NCI-H2196 treated with DMSO at 0.1 percent for 48 hours (cell line): ENCODE measurements around the gene KLK14.

ENCODE experiments used
- DNase-seq: peaks from one replicate; lab custom pipeline; 2025; ENCODE audit not compliant: unreplicated experiment; lab: John Stamatoyannopoulos, UW

The KLK14 gene, protein sequence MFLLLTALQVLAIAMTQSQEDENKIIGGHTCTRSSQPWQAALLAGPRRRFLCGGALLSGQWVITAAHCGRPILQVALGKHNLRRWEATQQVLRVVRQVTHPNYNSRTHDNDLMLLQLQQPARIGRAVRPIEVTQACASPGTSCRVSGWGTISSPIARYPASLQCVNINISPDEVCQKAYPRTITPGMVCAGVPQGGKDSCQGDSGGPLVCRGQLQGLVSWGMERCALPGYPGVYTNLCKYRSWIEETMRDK

DNA sequence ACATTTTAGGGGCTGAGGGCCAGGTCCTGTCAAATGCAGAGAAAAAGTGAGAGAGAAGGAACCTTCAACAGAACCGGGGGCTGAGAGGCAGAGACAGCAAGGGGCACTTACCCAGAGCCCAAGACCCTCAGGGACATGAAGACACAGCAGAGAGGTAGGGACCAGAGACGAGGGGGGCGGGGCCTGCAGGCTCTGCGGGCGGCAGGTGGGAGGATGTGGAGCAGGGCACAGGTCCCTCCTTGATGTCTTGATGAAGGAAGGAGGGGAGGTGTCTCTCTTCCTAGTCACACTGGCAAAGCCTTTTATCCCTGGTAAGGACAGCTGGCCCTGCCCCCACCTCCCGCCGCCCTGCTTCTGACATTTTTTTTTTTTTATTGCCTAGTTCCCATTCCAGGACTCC is at the start of gene KLK14:
Gene KLK14 (minus strand): TSS at position 277 of the 400 bp plus-strand sequence. CDS start 273 bp downstream, at position 4.
- no peak for DNase-seq

DNA sequence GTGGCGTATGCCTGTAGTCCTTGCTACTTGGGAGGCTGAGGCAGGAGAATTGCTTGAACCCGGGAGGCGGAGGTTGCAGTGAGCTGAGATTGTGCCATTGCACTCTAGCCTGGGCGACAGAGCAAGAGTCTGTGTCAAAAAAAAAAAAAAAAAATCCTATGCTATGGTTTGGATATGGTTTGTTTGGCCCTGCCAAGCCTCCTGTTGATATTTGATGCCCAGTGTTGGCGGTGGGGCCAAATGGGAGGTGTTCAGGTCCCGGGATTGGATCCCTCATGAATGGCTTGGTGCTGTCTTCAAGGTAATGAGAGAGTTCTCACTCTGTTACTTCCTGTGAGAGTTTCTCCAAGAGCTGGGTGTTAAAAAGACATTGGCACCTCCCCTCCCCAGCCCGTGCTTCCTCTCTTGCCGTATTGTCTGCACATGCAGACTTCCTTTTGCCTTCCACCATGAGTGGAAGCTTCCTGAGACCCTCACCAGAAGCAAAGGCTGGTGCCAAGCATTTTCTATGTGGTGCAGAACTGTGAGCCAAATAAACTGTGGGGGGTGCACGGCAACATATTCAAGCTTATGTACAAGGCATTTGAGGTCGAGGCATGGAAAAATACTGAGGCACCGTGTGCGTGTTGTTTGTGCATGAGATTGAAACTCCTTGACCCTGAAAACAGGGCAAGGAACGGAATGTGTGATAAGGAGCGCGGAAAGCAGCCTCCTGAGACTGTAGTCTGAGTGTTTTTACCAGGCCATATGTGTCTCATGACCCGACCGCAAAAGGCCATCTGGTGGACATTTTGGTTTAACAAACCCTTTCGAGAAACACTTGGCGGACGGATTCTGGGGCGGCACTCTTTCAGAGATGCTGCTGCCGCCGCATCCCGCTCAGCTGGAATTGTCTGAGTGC is 49.3 kb upstream of the KLK14 start:
- DNase-seq = no peak

DNA sequence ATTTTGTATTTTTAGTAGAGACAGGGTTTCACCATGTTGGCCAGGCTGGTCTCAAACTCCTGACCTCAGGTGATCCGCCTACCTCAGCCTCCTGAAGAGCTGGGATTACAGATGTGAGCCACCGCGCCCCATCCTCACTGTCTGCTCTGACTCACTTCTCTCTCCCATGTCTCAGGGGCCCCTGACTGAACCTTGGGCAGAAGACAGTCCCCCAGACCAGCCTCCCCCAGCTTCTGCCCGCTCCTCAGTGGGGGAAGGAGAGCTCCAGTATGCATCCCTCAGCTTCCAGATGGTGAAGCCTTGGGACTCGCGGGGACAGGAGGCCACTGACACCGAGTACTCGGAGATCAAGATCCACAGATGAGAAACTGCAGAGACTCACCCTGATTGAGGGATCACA is 47.0 kb upstream of the KLK14 start:
- no peak for DNase-seq

DNA sequence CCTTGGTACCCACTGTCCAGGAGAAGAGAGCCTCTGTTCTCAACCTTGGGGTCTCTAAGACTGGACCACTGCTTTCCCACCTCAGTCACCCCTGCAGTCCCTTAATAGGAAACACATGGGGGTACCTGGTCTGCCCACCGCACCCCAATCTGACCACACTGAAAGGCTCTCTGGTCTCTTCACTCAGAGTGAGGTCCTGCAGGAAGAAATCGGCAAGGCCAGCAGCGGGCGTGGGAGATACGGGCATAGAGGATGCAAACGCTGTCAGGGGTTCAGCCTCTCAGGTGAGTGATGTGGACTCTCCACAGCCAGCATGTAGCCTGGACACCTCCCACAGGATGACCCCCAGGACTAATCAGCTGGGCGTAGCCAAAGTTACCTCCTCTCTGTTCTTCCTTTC is 45.5 kb upstream of the KLK14 start:
- no peak for DNase-seq

DNA sequence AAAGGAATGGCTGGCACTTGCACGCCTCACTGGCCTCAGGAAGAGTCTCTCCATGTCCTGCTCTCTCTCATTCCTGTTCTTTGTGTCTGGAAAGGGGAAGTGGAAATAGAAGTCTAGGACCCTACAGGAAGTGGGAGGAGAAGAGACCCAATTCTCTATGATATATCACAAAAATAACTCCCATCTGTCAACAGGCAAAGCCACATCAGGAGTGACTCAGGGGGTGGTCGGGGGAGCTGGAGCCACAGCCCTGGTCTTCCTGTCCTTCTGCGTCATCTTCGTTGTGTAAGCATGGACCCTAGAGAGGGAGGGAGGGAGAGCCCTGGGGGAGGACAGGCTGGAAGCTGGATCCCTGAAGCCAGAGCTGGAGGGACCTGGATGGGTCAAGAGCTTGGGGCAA is 45.1 kb upstream of the KLK14 start:
- no peak for DNase-seq

DNA sequence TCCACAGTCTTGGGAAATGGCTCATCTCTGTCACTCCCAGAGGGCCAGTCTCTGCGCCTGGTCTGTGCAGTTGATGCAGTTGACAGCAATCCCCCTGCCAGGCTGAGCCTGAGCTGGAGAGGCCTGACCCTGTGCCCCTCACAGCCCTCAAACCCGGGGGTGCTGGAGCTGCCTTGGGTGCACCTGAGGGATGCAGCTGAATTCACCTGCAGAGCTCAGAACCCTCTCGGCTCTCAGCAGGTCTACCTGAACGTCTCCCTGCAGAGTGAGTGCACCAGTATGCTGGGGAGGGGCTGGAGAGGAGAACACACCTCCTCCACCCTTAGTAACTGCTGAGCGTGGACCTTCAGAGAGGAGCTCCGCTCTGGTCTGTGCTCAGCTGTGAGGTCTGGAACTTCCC is 44.3 kb upstream of the KLK14 start:
- DNase-seq = no peak

DNA sequence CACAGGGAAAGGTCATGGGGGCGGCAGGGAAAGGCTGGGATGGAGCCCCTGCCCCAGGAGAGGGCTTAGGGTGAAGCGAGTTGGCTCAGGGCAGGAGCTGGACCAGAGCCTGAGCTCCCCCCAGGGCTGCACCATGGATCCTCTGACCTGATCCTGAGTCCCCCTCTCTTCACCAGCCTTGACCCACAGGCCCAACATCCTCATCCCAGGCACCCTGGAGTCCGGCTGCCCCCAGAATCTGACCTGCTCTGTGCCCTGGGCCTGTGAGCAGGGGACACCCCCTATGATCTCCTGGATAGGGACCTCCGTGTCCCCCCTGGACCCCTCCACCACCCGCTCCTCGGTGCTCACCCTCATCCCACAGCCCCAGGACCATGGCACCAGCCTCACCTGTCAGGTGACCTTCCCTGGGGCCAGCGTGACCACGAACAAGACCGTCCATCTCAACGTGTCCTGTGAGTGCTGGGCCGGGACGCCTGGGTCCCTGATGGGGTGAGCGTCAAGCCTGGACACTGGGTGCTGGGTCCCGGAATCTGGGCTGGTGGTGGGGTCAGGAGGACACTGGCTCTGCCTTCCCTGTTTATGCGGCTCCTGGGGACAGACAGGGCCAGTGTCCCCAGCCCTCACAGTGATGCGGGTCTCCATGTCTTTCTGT is 42.9 kb upstream of the KLK14 start:
- no peak for DNase-seq

DNA sequence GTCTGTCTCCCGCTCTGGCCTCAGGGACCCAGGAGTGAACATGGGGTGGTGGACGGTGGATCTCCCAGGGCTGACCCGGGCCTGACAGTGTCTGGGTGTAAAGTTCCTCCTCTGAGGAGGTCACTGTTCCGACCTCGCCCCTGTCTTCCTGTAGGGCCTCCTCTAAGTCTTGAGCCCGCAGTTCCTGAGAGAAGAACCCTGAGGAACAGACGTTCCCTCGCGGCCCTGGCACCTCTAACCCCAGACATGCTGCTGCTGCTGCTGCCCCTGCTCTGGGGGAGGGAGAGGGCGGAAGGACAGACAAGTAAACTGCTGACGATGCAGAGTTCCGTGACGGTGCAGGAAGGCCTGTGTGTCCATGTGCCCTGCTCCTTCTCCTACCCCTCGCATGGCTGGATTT is 42.0 kb upstream of the KLK14 start, which contains the start of gene SIGLEC9:
Gene SIGLEC9 (plus strand): TSS at position 178 of the 400 bp plus-strand sequence. CDS start 69 bp downstream, at position 247.
- no peak for DNase-seq

DNA sequence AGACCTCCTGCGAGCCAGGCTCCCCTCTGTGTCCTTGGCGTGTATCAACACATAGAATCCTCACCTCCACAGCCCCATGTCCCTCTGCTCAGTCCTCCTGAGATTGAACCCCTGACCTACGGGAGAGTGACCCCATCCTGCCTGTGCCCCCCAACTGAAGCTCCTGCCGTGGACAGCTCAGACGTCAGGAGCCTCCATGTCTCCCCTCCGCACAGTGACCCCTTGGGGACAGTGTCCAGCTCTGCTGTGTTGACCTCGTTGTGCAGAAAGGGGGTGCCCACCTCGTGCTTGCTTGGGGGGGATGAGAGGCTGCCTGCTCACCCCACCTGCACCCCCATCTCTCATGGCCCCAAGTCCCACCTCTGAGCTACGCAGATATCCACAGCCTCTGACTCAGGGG is 41.5 kb upstream of the KLK14 start:
- DNase-seq = no peak

DNA sequence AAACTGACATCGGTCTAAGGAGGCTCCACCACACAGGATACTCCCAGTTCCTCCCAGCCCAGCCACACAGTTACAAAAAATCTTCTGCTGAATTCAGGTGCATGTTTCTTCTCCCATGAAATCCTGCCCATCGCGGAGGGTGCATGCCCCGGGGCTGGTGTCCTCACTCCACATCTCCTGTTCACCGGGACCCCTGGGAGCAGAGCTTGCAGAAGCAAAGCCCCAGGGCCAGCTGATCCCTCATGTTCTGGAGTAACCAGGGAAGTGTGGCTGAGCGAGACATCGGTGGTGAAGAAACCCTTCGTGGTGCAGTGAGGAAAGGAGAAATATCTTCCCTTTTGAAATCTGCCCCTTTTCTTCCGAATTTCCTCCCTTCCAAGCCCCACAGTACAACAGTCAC is 41.1 kb upstream of the KLK14 start:
- no peak for DNase-seq

DNA sequence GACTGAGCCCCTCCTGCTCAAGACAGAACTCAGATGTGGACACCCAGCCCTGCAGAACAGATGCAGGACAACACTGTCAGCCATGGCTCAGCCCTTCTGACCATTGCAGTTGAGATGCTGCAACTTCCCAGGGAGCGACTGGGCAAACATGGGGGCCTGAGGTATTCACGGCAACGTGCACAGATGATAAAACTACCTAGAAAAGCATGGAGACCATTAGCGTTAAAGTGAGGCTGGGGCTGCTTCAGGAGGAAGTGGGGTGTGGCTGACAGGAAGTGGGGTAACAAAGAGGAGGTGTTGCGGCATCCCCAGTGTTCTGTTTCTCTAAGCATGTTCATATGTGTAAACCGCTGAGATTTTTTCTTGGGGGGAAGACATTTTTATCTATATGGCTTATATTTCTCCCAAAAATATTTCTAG is 40.7 kb upstream of the KLK14 start:
- no peak for DNase-seq

DNA sequence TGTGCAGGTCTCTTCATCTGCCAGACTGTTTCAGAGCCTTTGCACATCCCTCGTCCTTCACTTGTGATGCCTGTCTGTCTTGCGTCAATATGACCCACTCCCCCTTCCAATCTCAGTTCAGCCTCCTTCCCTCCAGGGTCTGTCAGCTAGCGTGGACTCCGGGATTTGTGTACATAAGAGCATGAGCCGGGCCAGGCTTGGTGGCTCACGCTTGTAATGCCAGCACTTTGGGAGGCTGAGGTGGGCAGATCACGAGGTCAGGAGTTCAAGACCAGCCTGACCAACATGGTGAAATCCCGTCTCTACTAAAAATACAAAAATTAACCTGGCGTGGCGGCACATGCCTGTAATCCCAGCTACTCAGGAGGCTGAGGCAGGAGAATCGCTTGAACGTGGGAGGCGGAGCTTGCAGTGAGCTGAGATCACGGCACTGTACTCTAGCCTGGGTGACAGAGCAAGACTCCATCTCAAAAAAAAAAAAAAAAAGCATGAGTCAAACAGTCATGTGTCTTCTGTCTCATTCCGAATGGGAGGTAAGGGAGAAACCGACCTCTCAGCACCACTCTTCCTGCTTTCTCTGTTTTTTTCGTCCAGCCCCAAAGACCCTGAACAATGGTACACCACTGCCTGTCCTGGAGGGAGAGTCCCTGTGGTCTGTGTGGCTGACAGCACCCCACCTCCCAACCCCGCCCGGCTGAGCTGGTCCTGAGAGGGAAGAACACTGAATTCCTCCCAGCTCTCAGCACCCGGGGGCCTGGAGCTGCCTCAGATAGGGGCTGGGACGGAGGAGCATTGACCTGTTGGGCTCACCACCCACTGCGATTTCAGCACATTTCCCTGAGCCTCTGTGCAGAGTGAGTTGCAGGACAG is 39.7 kb upstream of the KLK14 start:
- no peak for DNase-seq

DNA sequence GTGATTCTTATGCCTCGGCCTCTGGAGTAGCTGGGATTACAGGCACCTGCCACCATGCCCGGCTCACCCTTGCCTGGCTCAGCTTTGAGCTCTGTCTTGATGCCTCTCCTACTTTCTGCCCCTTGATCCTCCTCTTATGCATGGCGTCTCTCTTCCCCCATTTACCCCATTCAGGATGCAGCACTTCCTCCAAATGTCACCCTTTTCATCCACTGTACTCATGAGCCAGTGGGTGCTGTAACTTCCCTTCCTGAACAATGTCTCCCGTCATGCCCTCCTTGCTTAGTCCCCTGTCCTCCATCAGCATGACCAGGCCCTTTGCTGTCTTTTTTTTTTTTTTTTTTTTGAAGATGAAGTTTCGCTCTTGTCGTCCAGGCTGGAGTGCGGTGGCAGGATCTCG is 38.6 kb upstream of the KLK14 start:
- no peak for DNase-seq

DNA sequence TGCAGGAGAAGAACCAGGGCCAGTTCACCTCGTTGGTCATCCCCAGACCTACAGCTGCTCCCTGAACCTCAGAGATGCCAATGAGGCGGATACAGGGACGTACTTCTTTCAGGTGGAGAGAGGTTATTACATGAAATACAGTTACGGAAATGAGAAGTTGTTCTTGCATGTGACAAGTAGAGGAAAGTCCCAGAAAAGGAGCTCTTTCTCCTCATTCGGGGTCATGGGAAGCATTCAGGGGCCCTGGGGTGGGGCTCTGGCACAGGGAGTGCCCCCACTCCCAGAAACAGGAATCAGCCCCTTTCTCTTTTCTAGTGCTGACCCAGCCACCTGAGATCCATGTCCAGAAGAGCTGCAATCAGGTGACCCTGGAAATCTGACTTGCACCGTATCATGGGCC is 37.5 kb upstream of the KLK14 start:
- no peak for DNase-seq

DNA sequence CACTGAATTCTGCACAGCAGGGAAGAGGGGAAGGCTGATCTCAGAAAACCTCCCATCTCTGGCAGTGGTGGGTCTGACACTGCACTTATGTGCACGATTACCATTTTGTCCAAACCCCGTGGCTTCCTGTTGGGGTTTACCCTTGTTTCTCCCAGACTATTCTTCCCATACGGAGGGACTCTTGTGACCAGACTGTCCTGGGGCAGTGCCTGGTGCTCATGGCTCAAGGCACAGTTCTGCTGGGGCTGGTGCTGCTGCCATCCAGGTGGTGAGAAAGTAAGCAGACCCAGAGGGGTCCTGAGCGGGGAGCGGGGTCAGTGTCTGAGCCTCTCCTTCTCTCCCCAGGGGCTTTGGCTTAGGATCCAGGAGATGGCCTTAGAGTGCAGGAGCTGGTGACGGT is 36.9 kb upstream of the KLK14 start:
- no peak for DNase-seq

DNA sequence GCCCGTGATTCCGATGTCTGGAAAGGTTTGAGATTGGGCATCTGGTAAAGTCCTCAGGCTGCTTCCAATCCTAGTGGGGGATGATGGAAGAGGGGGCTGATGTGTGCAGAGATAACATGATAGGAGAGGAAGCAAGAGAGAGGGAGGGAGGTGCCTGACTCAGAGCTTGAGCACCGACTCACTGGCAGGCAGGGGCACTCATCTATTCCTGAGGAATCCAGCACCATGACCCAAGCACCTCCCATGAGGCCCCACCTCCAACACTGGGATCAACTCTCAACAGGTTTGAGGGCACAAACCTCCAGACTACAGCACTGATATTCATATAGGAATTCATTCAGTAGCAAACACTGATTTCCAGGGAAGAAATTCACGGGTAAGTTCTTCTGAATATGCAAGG is 36.4 kb upstream of the KLK14 start:
- DNase-seq = no peak

DNA sequence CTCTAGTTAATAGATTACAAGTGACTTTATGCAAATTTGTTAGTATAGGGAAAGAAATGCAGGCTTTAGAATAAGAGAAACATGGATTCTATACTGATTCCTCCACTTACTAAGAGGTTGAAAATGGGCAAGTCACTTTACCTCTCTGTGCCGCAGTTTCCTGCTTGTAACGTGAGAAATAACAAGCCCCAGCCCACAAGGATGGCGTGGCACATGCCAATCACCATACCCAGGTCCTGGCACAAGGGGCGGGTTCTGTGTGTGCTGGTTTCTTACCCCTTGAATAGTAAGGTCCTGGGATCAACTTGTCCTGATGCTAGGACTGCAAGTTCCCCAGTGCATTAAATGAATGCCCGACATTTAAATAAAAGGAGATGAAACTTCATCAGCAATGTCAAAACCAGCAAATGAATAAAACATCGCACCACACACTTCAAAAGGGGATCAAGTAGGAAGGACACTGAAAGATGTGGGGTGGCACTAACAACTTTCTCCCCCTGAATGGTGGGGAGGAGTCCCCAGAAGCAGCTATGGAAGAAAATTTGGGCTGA is 34.1 kb upstream of the KLK14 start:
- DNase-seq = no peak

DNA sequence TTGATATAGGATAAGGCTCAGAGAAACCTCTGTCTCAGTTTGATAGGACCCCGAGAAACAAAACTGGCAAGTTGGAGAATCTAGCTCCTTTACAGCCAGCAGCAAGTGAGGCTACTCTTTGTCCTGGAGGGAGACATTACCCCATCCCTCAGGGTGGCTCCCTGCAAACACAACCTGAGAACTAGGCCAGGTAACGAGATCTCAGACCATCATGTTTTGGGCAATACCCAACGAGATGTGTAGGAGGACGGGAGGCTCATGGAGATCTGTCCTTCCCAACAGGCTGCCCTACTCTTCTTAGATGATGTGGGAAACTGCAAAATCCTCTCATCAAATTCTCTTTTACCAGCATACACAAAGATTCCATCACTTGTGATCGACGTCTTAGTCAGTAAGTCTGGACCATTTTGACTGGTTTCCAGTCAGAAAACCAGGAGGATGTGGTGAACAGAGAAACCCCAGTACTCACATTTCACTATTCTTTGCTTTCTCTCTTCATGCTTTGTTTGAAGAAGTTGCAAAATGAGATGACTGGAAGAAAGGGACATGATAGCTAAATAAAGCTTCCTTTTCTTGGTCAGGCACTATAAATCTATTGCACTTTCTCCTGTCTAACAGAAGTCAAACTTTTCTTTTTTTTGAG is 31.5 kb upstream of the KLK14 start:
- no peak for DNase-seq

DNA sequence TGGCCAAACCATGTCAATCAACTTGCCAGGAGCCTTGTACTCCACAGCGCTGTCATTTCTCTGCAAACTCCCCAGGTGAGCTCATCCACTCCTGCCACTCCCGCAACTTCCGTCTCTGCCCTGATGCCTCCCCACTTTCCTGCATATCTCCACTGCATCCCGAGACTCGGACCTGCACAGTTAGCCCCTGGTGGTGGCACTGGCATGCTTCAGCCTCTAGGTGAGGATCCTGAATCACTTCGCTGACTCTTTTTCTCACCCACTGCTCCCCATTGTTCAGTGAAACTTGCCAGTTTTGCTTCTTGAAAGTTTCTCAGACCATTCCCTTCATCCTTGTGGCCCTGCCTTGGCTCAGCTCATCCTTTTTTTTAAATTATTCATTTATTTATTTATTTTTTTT is 28.9 kb upstream of the KLK14 start:
- DNase-seq = no peak

DNA sequence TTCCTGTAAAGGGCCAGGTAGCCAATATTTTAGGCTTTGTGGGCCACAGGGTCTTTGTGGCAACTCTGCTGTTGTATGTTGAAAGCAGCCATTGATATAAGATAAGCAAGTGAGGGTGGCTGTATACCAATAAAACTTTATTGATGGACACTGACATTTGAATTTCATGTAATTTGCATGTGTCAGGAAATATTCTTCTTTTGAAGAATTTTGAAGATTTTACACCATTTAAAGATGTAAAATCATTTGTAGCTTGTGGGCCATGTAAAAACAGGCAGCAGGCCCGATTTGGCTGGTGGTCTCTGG is 27.9 kb upstream of the KLK14 start:
- no peak for DNase-seq
